Measurements from ENCODE around the gene CDC42BPA.

CDC42BPA gene

DNA sequence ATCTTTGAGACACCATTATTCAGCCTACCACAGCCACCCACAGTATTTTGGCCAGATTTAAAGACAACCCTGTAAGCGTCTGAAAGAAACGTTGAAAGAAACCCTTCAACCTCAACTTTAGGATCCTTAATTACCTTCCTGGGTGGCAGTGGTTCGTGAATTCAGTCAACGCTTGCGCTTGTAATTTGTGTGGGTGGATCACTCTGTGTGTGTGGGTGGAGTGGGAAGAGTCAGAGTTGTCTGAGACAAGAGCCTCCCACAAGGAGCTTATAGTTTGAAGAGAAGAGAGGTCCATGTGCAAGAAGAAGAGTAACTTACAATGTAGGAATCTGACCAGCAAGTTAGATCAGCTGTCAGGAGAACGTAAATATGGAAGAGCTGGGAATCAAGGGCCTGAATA, 369.8 kb downstream of the CDC42BPA start:
- DNase-seq (ENCODE audit: extremely low spot score), result no peak
- CTCF ChIA-PET, result no interaction called here
- TF ChIP-seq CTCF (IDR thresholded peaks at IDR 0.05; ENCODE audit: control extremely low read depth, extremely low read depth, low read depth, missing control alignments), result no peak
- POLR2A ChIA-PET, result no interaction called here

GRCh38 chr1:226948051-226948450, 370.2 kb downstream of the CDC42BPA start:
- ChIA-PET CTCF (no interaction called here), POLR2A (no interaction called here)
- no peak for DNase-seq (ENCODE audit: extremely low spot score)
- no peak for TF ChIP-seq CTCF (IDR thresholded peaks at IDR 0.05; ENCODE audit: control extremely low read depth, extremely low read depth, low read depth, missing control alignments)

DNA sequence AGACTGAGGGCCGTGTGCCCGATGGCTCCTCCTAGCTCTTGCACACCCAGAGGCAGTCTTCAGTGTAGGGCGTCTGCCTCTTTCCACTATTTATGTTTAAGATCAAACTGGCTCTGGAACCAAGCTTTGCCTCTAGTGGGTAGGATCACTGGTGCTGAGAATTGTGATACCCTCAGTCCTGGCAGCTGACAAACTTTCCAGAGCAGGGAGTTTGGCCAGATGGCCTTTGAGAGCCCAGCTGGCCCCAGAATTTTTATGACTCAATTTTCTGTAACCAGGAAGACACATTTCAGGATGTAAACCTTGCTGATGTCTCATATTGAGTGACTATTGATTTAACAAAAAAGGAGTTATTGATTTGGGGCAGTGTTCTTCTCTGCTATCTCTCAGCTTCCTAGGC, 371.5 kb downstream of the CDC42BPA start:
- DNase-seq (ENCODE audit: extremely low spot score), result no peak
- TF ChIP-seq CTCF (IDR thresholded peaks at IDR 0.05; ENCODE audit: control extremely low read depth, extremely low read depth, low read depth, missing control alignments), result no peak
- ChIA-PET CTCF (interaction anchor here (0.6 to 1.3 kb wide), 3 partner anchors 59 to 172 kb away, joined by 3 to 4 read pairs (median 3); no protein-coding TSS in a partner anchor), POLR2A (no interaction called here)

- ChIA-PET CTCF (interaction anchor here (0.9 to 1.3 kb wide), 3 partner anchors 9 to 64 kb away, joined by 3 to 4 read pairs (median 3); no protein-coding TSS in a partner anchor), POLR2A (no interaction called here)
- TF ChIP-seq CTCF (IDR thresholded peaks at IDR 0.05; ENCODE audit: control extremely low read depth, extremely low read depth, low read depth, missing control alignments), result no peak
- no peak for DNase-seq (ENCODE audit: extremely low spot score)
These were observed 372.0 kb downstream of the CDC42BPA start for GRCh38 chr1:226946285-226946684.

DNA sequence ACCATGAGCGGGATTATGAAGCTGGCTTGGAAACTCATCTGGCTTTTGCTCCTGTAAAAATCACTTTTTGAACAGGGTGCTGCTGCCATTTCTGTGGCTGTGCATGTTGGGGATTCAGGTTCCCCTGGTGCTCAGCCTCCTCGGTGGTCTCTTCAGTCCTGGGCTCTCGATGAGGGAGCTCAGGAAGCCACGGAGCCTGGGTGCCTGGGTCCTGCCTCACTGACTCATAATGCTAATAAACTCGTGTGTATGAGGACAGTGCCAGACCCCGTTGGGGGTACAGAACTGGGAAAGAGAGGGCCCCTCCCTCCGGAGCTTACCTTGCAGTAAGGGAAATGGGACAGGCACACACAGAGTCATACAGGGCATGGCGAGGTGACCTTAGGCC, 372.4 kb downstream of the CDC42BPA start:
- CTCF ChIA-PET, result interaction anchor here (0.9 kb wide), 1 partner anchor 8 kb away, joined by 3 read pairs; no protein-coding TSS in a partner anchor
- DNase-seq (ENCODE audit: extremely low spot score), result no peak
- no peak for TF ChIP-seq CTCF (IDR thresholded peaks at IDR 0.05; ENCODE audit: control extremely low read depth, extremely low read depth, low read depth, missing control alignments)
- POLR2A ChIA-PET, result no interaction called here

GRCh38 chr1:226945106-226945857, 373.0 kb downstream of the CDC42BPA start:
- TF ChIP-seq CTCF (IDR thresholded peaks at IDR 0.05; ENCODE audit: control extremely low read depth, extremely low read depth, low read depth, missing control alignments), result no peak
- POLR2A ChIA-PET, result no interaction called here
- CTCF ChIA-PET, result interaction anchor here (0.9 kb wide), 1 partner anchor 8 kb away, joined by 3 read pairs; no protein-coding TSS in a partner anchor
- DNase-seq (ENCODE audit: extremely low spot score), result no peak
